Mesodermal cell (in vitro differentiated cells): ENCODE measurements around the gene CUTA.
"Not testable (repeated sequence)": the region's sequence is repeated elsewhere in the genome, so short reads cannot be mapped to it uniquely, and the experiment has no call there.

Source experiments
- H3K27ac ChIP-seq: 2 replicates; pipeline ENCODE4 v1.7.0; 2013; ENCODE audit warnings: mild to moderate bottlenecking, low read depth, low read length, moderate library complexity; ENCODE audit not compliant: severe bottlenecking
- H3K36me3 ChIP-seq: 2 replicates; pipeline ENCODE4 v1.7.1; 2013; ENCODE audit warnings: mild to moderate bottlenecking, low read length, moderate library complexity; ENCODE audit not compliant: control insufficient read depth, insufficient read depth
- H3K4me1 ChIP-seq: one replicate; pipeline ENCODE4 v1.7.1; 2013; ENCODE audit warnings: mild to moderate bottlenecking, low read length; ENCODE audit not compliant: insufficient read depth, control insufficient read depth, poor library complexity, severe bottlenecking
- H3K4me3 ChIP-seq: 2 replicates; pipeline ENCODE4 v1.7.0; 2013; ENCODE audit warnings: low read length, control low read depth, mild to moderate bottlenecking; ENCODE audit not compliant: insufficient read depth, poor library complexity, severe bottlenecking; ENCODE audit errors: extremely low read depth
- H3K9me3 ChIP-seq: 2 replicates; pipeline ENCODE4 v1.7.1; 2013; ENCODE audit warnings: mild to moderate bottlenecking, low read length, moderate library complexity; ENCODE audit not compliant: control insufficient read depth
- WGBS, 2 experiments: methylation state at CpG; one replicate each; pipeline ENCODE4 v1.1.5; 2013; ENCODE audit warnings: missing lambda C conversion rate in 2 of 2; ENCODE audit not compliant: insufficient coverage in 2 of 2; 5-methylcytosine and 5-hydroxymethylcytosine counted together

The CUTA gene

DNA sequence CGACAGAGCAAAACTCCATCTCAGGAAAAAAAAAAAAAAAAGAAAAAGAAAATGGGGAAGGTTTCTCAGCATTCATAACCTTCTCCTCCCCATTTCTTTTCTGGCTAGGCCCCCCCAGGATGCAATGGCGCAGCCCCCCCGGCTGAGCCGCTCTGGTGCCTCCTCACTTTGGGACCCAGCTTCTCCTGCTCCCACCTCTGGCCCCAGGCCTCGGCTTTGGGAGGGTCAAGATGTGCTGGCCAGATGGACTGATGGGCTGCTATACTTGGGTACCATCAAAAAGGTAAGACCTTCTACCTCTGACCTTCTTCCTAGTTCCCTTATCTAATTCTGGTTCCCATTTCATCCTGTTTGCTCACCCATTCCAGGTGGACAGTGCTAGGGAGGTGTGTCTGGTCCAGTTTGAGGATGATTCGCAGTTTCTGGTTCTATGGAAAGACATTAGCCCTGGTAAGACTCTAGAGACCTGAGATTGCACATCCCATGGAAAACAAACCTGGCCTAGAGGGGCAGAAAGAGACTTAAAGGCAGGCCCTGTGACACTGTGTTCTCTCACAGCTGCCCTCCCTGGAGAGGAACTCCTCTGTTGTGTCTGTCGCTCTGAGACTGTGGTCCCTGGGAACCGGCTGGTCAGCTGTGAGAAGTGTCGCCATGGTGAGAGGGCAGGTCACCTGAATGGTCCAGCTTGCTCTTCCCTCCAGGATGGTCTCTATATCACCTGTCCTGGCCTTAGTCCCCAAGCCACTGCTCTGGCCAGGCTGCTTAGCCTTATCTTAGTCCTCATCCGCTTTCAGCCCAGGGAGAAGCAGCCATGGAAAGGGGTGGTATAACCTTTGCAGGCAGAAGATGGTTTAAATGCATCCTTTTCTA, 5.5 kb downstream of the CUTA start:
- WGBS, 2 experiments = 93 to 96% methylated on average over 3 to 4 of the region's 10 CpGs
- Histone ChIP-seq H3K4me1 (peaks cover 32% of the 10 kb centered on the region), H3K9me3 (no peaks in the 10 kb centered on the region), H3K4me3 (peak overlapping the region; percentile 81), H3K36me3 (peaks cover 65% of the 10 kb centered on the region), H3K27ac (no peak overlapping the region)

DNA sequence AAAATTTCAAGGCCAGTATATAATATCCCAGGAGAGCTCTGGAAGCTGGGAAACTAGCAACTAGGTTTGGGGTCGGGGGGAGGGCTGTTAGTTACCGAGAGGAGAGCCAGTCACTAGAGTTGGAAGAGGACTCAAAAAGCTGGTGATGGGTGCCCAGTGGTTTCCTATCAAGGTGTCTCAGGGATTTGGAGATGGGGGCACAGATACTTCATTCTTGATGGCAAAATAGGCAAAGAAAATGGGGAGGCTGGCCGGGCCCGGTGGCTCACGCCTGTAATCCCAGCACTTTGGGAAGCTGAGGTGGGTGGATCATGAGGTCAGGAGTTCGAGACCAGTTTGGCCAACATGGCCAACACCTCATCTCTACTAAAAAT, 6.3 kb downstream of the CUTA start:
- peak overlapping the region; percentile 81 for H3K4me3 ChIP-seq
- peaks cover 29% of the 10 kb centered on the region for H3K4me1 ChIP-seq
- H3K9me3 ChIP-seq = no peaks in the 10 kb centered on the region
- H3K27ac ChIP-seq = peak overlapping the region; percentile 69
- H3K36me3 ChIP-seq = peaks cover 68% of the 10 kb centered on the region
- 28 to 52% methylated on average over 3 to 5 of the region's 6 CpGs for WGBS, 2 experiments

DNA sequence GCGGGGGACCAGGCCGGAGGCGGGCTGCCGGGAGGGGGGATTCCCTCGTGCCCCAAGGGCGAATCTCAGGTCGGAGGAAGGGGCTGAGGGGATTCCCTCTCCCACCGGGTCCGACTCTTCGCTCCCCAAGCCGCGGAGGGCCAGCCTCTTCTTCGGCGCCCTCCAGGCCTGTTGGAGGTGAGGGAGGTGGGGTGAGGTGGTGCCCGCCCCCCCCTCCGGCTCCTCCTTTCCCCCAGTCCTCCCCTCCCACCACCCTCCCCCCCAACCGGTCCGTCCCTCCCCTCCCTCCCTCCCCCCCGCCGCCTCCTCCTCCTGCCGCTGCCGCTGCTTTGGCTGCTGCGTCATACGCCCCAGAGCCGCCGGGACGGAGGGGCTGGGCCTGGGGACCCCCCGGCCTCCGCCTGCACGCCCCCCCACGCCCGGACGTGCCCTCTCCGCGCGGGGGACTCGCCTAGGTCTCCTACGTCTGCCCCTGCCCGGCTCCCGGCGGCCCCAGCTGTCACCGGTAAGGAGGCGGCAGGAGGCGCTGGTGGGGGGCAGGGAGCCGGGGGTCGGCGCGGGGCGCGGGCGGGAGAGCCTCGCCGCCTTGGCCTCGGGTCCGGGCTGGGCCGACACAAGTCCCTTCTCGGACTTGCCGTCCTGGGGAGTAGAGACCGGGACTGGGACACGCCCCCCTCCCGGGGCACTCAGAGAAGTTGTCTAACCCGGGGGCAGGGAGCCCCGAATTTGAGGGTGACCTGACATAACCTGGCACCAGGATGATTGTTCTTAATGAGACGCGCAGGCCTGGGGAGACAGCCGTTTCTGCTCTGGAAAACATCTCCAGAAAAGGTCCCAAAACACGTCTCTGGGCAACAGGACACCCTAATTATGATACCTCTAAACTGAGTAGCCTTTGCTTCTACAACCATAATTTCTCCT, 6.9 kb downstream of the CUTA start, which contains the start of gene PHF1:
PHF1 (plus strand) TSS at position 304 of the 921 bp plus-strand sequence. CDS start 1,250 bp downstream, outside the sequence.
- H3K27ac ChIP-seq = peak within 1 kb of the TSS; percentile 88
- peak within 1 kb of the TSS; percentile 81 for H3K4me3 ChIP-seq
- peaks cover 22% of the 10 kb centered on the region for H3K4me1 ChIP-seq
- WGBS, 2 experiments = 1% methylated on average over 40 to 46 of the region's 67 CpGs
- H3K9me3 ChIP-seq = no peaks in the 10 kb centered on the region
- peaks cover 68% of the 10 kb centered on the region for H3K36me3 ChIP-seq

DNA sequence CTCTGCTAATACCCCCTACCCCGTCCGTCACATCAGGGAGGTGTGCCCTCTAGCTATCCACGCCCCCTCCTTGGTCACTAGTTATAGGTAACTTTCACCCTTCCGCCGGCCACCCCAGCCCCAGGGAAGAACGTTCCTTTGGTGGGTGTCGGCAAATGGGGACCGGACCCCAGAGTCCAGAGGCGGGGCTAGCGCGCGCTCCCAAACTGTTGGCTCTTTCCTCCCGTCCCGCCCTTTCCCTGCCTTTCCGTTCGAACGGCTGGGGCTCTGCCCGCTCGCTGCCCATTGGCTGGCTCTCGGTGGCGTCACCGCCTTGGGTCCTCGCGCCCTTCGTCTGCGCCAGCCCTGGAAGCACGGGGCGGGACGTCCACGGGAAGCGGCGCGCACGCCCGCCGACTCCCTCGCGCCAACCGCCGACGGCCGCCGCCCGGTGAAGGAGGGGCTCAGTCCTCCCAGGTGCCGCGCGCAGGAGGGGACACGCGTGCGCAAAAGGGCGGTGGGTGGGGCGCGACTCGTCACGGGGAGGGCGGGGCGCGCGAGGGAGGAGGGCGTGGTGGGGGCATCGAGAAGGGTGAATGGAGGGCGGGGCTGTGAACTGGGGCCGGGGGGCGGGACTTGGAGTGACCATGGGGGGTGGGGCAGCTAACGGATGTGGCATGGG, 7.7 kb downstream of the CUTA start:
- Histone ChIP-seq H3K27ac (peak overlapping the region; percentile 88), H3K4me3 (peak overlapping the region; percentile 81), H3K4me1 (peaks cover 14% of the 10 kb centered on the region), H3K9me3 (no peaks in the 10 kb centered on the region), H3K36me3 (peaks cover 68% of the 10 kb centered on the region)
- WGBS, 2 experiments = 0 to 1% methylated on average over 21 of the region's 65 CpGs

DNA sequence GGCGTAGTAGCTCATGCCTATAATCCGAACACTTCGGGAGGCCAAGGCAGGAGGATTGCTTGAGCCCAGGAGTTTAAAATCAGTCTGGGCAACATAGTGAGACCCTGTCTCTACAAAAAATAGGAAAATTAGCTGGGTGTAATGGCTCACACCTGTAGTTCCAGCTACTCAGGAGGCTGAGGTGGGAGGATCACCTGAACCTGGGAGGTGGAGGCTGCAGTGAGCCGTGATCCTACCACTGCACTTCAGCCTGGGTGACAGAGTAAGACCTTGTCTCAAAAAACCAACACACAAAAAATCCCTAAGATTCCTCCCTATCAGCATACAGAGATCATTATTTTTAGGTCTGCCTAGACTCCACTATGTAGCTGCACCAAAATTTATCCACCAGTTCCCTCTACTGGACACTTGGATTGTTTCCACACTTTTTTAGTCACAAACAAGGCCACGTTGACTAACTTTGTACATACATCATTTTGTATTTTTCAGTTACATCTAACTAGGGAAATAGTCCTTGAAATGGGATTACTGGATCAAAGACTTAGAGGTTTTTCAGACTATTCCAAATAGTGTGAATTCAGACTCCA, 10.7 kb downstream of the CUTA start:
- Histone ChIP-seq H3K4me3 (no peak overlapping the region), H3K4me1 (peaks cover 12% of the 10 kb centered on the region), H3K27ac (no peak overlapping the region), H3K9me3 (no peaks in the 10 kb centered on the region), H3K36me3 (peaks cover 67% of the 10 kb centered on the region)
- WGBS, 2 experiments = 99 to 100% methylated on average over 3 to 4 of the region's 5 CpGs

DNA sequence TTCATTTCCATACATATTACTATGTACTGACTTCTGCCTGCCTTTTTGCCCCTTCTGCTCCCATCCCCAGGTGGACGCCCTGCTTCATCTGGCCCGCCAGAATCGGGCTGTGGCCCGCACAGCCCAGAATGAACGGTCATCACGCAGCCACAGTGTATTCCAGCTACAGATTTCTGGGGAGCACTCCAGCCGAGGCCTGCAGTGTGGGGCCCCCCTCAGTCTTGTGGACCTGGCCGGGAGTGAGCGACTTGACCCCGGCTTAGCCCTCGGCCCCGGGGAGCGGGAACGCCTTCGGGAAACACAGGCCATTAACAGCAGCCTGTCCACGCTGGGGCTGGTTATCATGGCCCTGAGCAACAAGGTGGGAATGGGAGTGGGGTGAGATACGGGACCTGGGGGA, 11.8 kb downstream of the CUTA start:
- H3K27ac ChIP-seq = no peak overlapping the region
- H3K36me3 ChIP-seq = peaks cover 76% of the 10 kb centered on the region
- peaks cover 9% of the 10 kb centered on the region for H3K4me1 ChIP-seq
- no peaks in the 10 kb centered on the region for H3K9me3 ChIP-seq
- no peak overlapping the region for H3K4me3 ChIP-seq
- WGBS, 2 experiments = 96 to 98% methylated on average over 15 to 16 of the region's 17 CpGs

DNA sequence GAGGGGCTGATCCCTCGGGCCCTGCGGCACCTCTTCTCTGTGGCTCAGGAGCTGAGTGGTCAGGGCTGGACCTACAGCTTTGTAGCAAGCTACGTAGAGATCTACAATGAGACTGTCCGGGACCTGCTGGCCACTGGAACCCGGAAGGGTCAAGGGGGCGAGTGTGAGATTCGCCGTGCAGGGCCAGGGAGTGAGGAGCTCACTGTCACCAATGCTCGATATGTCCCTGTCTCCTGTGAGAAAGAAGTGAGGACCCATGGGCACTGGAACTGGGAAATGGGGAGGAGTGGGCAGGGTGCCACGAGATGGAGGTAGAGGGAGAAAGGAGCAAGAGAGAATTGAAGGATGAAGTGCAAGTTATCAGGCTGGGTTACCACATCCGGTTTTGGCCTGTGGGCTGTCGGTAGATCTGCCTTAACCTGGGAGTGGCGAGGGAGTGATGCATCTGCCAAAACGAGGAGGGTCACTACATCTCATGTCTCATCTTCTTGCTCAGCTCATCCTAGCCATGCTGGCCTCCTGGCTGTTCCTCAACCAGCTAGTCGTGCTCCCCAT, 12.4 kb downstream of the CUTA start:
- Histone ChIP-seq H3K27ac (no peak overlapping the region), H3K36me3 (peaks cover 83% of the 10 kb centered on the region), H3K4me3 (no peak overlapping the region), H3K9me3 (no peaks in the 10 kb centered on the region), H3K4me1 (peaks cover 9% of the 10 kb centered on the region)
- 96 to 98% methylated on average over 15 of the region's 15 CpGs for WGBS, 2 experiments

DNA sequence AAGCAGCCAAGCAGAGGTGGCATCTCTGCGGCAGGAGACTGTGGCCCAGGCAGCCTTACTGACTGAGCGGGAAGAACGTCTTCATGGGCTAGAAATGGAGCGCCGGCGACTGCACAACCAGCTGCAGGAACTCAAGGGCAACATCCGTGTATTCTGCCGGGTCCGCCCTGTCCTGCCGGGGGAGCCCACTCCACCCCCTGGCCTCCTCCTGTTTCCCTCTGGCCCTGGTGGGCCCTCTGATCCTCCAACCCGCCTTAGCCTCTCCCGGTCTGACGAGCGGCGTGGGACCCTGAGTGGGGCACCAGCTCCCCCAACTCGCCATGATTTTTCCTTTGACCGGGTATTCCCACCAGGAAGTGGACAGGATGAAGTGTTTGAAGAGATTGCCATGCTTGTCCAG, 13.0 kb downstream of the CUTA start:
- Histone ChIP-seq H3K27ac (no peak overlapping the region), H3K4me1 (peaks cover 9% of the 10 kb centered on the region), H3K9me3 (no peaks in the 10 kb centered on the region), H3K36me3 (peaks cover 89% of the 10 kb centered on the region), H3K4me3 (no peak overlapping the region)
- 93 to 95% methylated on average over 12 to 17 of the region's 17 CpGs for WGBS, 2 experiments

DNA sequence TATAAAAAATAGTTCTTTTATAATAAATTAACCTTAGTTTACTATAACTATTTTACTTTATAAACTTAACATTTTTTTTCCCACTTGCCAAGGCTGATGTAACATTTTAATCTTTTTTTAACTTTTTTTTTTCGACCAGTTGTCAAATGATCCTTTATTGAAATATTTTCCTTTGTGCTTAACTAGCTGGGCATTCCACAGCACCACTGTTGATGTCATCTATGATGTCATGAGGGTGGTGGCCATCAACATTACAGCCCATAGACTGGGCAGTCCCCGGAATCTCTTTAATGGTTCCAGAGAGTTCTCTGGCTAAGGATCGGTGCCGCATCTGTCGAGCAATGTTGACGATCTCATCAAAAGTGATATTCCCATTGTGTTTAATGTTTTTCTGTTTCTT, 18.0 kb downstream of the CUTA start:
- no CpG with 5 or more reads among the region's 6 CpGs for WGBS, 2 experiments
- not testable (repeated sequence) for H3K4me1 ChIP-seq, H3K27ac ChIP-seq, H3K4me3 ChIP-seq, H3K9me3 ChIP-seq
- peaks cover 87% of the 10 kb centered on the region for H3K36me3 ChIP-seq

DNA sequence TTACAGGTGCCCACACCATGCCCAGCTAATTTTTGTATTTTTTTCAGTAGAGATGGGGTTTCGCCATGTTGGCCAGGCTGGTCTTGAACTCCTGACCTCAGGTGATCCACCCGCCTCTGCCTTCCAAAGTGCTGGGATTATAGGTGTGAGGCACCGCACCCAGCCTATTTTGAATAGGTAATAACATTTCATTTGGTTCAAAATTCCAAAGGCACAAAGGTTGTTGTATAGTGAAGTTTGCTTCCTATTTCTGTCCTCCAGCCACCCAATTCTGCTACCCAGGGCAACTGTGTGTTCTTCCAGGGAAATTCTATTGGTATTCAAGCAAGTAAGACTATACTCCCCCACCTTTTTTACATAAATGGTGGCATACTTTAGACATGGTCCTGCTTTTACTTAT, 19.3 kb downstream of the CUTA start:
- H3K9me3 ChIP-seq, H3K4me3 ChIP-seq, H3K27ac ChIP-seq: not testable (repeated sequence)
- H3K4me1 ChIP-seq = peaks cover 12% of the 10 kb centered on the region
- 100% methylated on average over 2 of the region's 3 CpGs; no CpG with 5 or more reads in 1 of the 2 experiments for WGBS, 2 experiments
- H3K36me3 ChIP-seq = peaks cover 79% of the 10 kb centered on the region
